ENCODE data around the gene CLEC6A. TPM values are rescaled to one million over a fixed set of nuclear protein-coding genes. Genes with fewer than 3 reads are reported as not detected.
"Not testable (repeated sequence)": the region's sequence is repeated elsewhere in the genome, so short reads cannot be mapped to it uniquely, and the experiment has no call there.

Gene CLEC6A
- polyA plus RNA-seq, 3 donors from 2014 or later, result not detected

GRCh38 chr12:8466241-8466640, 10.5 kb downstream of the CLEC6A start:
- no peak for DNase-seq
- H3K4me3 Mint-ChIP-seq, result no peak overlapping the region
- no peak overlapping the region for H3K27ac Mint-ChIP-seq
- no peaks in the 10 kb centered on the region for H3K36me3 Mint-ChIP-seq
- peaks cover 0 to 9% (median 5%) of the 10 kb centered on the region in 6 donors for H3K9me3 Mint-ChIP-seq
- H3K4me1 Mint-ChIP-seq, result no peaks in the 10 kb centered on the region
- peaks cover 3 to 5% (median 4%) of the 10 kb centered on the region in 3 donors for H3K27me3 Mint-ChIP-seq (ENCODE audit: low read depth in 3 of 3)

DNA sequence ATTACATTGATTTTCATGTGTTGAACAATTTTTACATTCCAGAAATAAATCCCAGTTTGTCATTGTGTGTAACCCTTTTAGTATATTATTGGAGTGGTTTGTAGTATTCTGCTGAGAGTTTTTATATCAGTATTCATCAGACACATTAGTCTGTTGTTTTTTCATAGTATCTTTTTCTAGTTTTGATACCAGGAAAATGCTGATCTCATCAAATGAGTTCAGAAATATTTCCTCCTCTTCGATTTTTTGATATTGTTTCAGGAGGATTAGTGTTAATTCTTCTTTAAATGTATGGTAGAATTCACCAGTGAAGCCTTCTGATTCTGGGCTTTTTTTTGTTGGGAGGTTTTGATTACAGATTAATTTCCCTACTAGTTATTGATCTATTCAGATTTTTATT, 15.3 kb downstream of the CLEC6A start:
- DNase-seq, result no peak
- no peaks in the 10 kb centered on the region for H3K36me3 Mint-ChIP-seq
- H3K27me3 Mint-ChIP-seq (ENCODE audit: low read depth in 3 of 3), result peaks cover 2 to 14% (median 10%) of the 10 kb centered on the region in 3 donors
- H3K27ac Mint-ChIP-seq, result no peak overlapping the region
- peaks cover 0 to 9% (median 5%) of the 10 kb centered on the region in 6 donors for H3K9me3 Mint-ChIP-seq
- no peak overlapping the region for H3K4me3 Mint-ChIP-seq
- H3K4me1 Mint-ChIP-seq, result no peaks in the 10 kb centered on the region

DNA sequence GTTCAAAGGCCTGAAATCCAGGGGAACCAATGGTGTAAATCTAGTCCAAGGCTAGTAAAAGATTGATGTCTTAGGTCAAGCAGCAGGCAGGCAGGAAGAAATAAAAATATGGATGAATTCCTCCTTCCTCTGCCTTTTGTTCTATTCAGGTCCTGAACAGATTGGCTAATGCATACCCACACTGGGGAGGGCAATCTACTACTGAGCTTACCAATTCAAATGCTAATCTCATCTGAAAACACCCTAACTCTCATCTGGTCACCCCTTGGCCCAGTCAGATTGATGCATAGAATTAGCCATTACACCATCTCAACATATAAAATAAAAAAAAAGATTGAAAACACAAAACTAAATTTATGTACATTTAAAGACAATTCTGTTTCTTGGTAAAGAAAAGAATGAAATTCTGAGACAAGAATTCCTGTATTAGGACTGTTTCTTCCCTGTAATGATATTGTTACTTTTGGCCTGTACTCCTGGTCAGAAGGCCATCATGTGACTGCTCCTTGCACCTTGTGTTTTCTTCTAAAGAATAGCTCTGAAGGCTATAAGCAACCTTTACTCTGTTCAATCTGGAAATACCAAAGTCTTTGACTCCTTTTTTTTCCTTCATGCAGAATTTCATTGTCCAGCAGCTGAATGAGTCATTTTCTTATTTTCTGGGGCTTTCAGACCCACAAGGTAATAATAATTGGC, 19.9 kb downstream of the CLEC6A start:
- peaks cover 0 to 1% (median 0%) of the 10 kb centered on the region in 6 donors for H3K9me3 Mint-ChIP-seq

DNA sequence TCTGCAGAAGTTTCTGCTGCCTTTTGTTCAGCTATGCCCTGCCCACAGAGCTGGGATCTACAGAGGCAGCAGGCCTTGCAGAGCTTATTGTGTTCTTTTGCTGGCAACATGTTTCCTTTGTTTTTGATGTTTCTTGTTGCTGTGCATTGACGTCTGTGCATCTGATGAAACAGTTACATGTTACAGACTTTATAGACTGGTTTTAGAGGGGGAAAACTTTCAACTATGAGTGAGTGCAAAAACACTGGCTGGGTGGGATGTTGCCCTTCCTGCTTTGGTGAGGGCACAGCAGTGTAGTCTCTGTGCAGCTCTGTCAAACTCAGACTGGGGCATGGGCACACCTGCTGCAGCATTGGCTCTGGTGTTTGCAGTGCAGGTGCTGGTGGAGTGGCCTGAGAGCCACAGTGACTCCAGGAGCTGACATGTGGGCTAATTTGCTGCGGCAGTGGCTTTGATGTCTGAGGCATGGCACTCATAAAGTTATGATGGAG, 26.9 kb downstream of the CLEC6A start:
- H3K27me3 Mint-ChIP-seq (ENCODE audit: low read depth in 3 of 3), result peaks cover 0 to 22% (median 4%) of the 10 kb centered on the region in 3 donors
- H3K9me3 Mint-ChIP-seq, result peaks cover 0 to 7% (median 0%) of the 10 kb centered on the region in 6 donors
- no peak overlapping the region for H3K27ac Mint-ChIP-seq
- DNase-seq, result no peak
- H3K4me1 Mint-ChIP-seq, result no peaks in the 10 kb centered on the region
- H3K4me3 Mint-ChIP-seq, result no peak overlapping the region
- no peaks in the 10 kb centered on the region for H3K36me3 Mint-ChIP-seq

More for the DNA sequence above, 19.9 kb downstream of the CLEC6A start:
- H3K36me3 Mint-ChIP-seq, result no peaks in the 10 kb centered on the region
- H3K27ac Mint-ChIP-seq, result no peak overlapping the region
- no peak overlapping the region for H3K4me3 Mint-ChIP-seq
- H3K27me3 Mint-ChIP-seq (ENCODE audit: low read depth in 3 of 3), result peaks cover 5 to 15% (median 10%) of the 10 kb centered on the region in 3 donors
- no peak for DNase-seq
- H3K4me1 Mint-ChIP-seq, result no peaks in the 10 kb centered on the region

- Mint-ChIP-seq H3K4me3 (no peak overlapping the region), H3K9me3 (peaks cover 0 to 7% (median 0%) of the 10 kb centered on the region in 6 donors), H3K27me3 (ENCODE audit: low read depth in 3 of 3) (peaks cover 0 to 22% (median 4%) of the 10 kb centered on the region in 3 donors), H3K36me3 (no peaks in the 10 kb centered on the region), H3K27ac (no peak overlapping the region), H3K4me1 (no peaks in the 10 kb centered on the region)
- no peak for DNase-seq
These were observed 27.3 kb downstream of the CLEC6A start for GRCh38 chr12:8483079-8483478.

DNA sequence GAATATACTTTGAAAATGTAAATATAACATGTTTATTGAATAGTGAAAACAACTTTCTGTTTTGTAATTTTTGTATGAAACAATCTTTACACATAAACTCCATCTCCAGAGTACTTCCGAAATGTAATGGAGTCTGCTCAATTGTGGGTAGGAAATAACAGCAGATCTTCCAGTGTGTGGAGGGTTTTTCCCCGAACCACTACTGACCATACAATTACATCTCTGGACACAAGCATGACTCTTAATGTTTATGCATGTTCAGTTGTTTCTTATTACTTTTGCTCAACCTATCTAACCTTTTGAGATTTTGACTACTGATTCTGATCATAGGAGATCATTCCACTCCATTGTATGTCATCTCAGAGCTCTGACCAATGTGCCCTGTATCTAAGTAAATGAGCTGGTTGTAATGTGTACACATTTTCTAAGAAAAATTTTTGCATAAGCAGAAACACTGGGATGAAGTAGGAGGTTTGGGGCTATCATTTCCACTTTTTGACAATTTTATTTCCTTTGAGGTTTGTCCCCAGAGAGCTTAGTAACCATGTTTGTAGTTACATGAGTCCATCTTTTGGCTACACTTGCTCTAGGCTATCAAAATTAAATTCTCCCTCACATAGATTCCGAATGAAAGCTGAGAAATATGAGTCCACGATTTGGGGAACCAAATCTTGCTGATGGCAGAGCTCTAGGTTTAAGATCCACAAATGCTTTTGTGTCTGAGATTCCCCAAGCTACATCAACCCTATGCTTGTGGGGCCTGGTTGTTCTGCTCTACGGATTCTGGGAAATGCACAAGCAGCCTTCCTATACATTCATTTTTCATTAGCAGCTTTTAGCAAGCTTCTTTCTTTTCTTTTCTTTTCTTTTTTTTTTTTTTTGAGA, 36.1 kb downstream of the CLEC6A start:
- Mint-ChIP-seq H3K27ac (no peak overlapping the region), H3K4me3 (no peak overlapping the region), H3K9me3 (peaks cover 0 to 3% (median 0%) of the 10 kb centered on the region in 6 donors), H3K36me3 (no peaks in the 10 kb centered on the region), H3K27me3 (ENCODE audit: low read depth in 3 of 3) (peaks cover 0 to 4% (median 0%) of the 10 kb centered on the region in 3 donors), H3K4me1 (peaks cover 0 to 11% of the 10 kb centered on the region in 2 donors)
- no peak for DNase-seq

- Mint-ChIP-seq H3K4me3 (peak overlapping the region in 1 of 5 donors; percentile 34), H3K4me1 (peaks cover 0 to 11% of the 10 kb centered on the region in 2 donors), H3K27me3 (ENCODE audit: low read depth in 3 of 3) (peaks cover 2 to 4% (median 4%) of the 10 kb centered on the region in 3 donors)
These were observed 37.3 kb downstream of the CLEC6A start for GRCh38 chr12:8493084-8493483.

DNA sequence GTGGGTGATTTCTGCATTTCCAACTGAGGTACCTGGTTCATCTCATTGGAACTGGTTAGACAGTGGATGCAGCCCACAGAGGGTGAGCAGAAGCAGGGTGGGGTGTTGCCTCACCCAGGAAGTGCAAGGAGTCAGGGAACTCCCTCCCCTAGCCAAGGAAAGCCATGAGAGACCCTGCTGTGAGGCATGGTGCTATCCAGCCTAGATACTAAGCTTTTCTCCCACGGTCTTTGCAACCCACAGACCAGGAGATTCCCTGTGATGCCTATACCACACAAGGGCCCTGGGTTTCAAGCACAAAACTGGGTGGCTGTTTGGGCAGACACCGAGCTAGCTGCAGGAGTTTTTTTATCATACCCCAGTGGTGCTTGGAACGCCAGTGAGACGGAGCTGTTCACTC, 39.9 kb downstream of the CLEC6A start:
- peaks cover 0 to 11% of the 10 kb centered on the region in 2 donors for H3K4me1 Mint-ChIP-seq
- not testable (repeated sequence) for H3K4me3 Mint-ChIP-seq; DNase-seq; H3K27ac Mint-ChIP-seq; H3K9me3 Mint-ChIP-seq; H3K27me3 Mint-ChIP-seq (ENCODE audit: low read depth in 3 of 3); H3K36me3 Mint-ChIP-seq

More at GRCh38 chr12:8493084-8493483, 37.3 kb downstream of the CLEC6A start:
- Mint-ChIP-seq H3K36me3 (no peaks in the 10 kb centered on the region), H3K9me3 (no peaks in the 10 kb centered on the region), H3K27ac (peak overlapping the region in 1 of 6 donors; percentile 46)
- peak; percentile 1 to 7 (median 2) for DNase-seq

- not testable (repeated sequence) for H3K9me3 Mint-ChIP-seq; DNase-seq; H3K27ac Mint-ChIP-seq; H3K4me3 Mint-ChIP-seq; H3K36me3 Mint-ChIP-seq; H3K27me3 Mint-ChIP-seq (ENCODE audit: low read depth in 3 of 3)
- peaks cover 0 to 14% of the 10 kb centered on the region in 2 donors for H3K4me1 Mint-ChIP-seq
These were observed 40.3 kb downstream of the CLEC6A start for GRCh38 chr12:8496074-8496473.

DNA sequence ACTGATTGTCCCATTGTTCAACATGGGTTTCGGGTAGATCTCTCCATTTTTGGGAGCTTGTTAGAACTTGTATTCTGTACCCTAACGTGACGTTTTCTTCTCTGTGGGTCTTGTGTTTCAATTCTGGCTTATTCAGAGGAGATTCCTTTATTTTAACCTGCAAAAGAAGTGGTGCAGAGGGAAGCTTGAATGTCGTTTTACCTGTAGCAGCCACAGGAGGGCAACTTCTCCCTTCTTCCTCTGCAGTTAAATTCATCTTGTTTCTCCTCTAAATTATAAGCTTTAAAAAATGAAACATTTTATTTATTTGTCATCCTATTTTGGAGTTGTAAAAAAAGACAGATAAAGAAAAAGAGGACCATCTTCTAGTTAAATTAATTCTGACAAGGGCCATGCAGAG, 43.9 kb downstream of the CLEC6A start:
- Mint-ChIP-seq H3K36me3 (no peaks in the 10 kb centered on the region), H3K27me3 (ENCODE audit: low read depth in 3 of 3) (peaks cover 3 to 6% (median 4%) of the 10 kb centered on the region in 3 donors), H3K4me1 (peaks cover 3 to 15% of the 10 kb centered on the region in 2 donors), H3K9me3 (no peaks in the 10 kb centered on the region), H3K27ac (no peak overlapping the region), H3K4me3 (no peak overlapping the region)
- no peak for DNase-seq

DNA sequence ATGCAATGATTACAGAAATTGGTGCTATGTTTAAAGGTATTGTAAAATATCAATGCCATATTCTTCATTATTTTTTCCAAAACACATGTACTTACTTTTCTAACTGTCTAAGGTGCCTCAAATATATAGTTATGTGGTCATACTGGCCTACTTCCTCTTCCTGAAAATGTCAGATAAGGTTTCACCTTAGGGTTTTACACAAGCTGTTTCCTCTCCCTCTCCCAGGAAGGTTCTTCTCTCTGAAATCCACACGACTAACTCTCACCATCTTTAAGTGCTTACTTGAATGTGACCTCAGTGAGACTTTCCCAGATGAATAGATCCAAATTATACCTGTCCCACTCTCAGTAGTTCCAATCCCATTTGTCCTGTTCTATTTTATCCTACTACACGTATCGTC, 46.0 kb downstream of the CLEC6A start:
- Mint-ChIP-seq H3K27ac (no peak overlapping the region), H3K4me3 (no peak overlapping the region), H3K36me3 (no peaks in the 10 kb centered on the region)

GRCh38 chr12:8504351-8504750, 48.6 kb downstream of the CLEC6A start:
- Mint-ChIP-seq H3K36me3 (no peaks in the 10 kb centered on the region), H3K4me1 (peaks cover 3 to 15% of the 10 kb centered on the region in 2 donors), H3K27me3 (ENCODE audit: low read depth in 3 of 3) (peaks cover 3 to 11% (median 3%) of the 10 kb centered on the region in 3 donors), H3K27ac (no peak overlapping the region), H3K9me3 (no peaks in the 10 kb centered on the region), H3K4me3 (no peak overlapping the region)
- DNase-seq, result no peak

More for the DNA sequence above, 46.0 kb downstream of the CLEC6A start:
- DNase-seq, result no peak
- Mint-ChIP-seq H3K9me3 (no peaks in the 10 kb centered on the region), H3K27me3 (ENCODE audit: low read depth in 3 of 3) (peaks cover 3 to 10% (median 4%) of the 10 kb centered on the region in 3 donors), H3K4me1 (peaks cover 3 to 15% of the 10 kb centered on the region in 2 donors)

GRCh38 chr12:8507596-8507995, 51.8 kb downstream of the CLEC6A start:
- no peaks in the 10 kb centered on the region for H3K36me3 Mint-ChIP-seq

GRCh38 chr12:8508223-8508622, 52.5 kb downstream of the CLEC6A start:
- H3K4me3 Mint-ChIP-seq, result no peak overlapping the region
- H3K4me1 Mint-ChIP-seq, result no peaks in the 10 kb centered on the region
- no peaks in the 10 kb centered on the region for H3K9me3 Mint-ChIP-seq

More at GRCh38 chr12:8507596-8507995, 51.8 kb downstream of the CLEC6A start:
- no peak overlapping the region for H3K4me3 Mint-ChIP-seq
- no peaks in the 10 kb centered on the region for H3K9me3 Mint-ChIP-seq
- no peak overlapping the region for H3K27ac Mint-ChIP-seq
- H3K4me1 Mint-ChIP-seq, result no peaks in the 10 kb centered on the region
- DNase-seq, result no peak
- H3K27me3 Mint-ChIP-seq (ENCODE audit: low read depth in 3 of 3), result peaks cover 3 to 10% (median 3%) of the 10 kb centered on the region in 3 donors

More at GRCh38 chr12:8508223-8508622, 52.5 kb downstream of the CLEC6A start:
- no peak overlapping the region for H3K27ac Mint-ChIP-seq
- H3K27me3 Mint-ChIP-seq (ENCODE audit: low read depth in 3 of 3), result peaks cover 3 to 10% (median 3%) of the 10 kb centered on the region in 3 donors
- H3K36me3 Mint-ChIP-seq, result no peaks in the 10 kb centered on the region
- DNase-seq, result no peak
